SK-N-MC (cell line): Measurements from ENCODE around the gene GPM6B.
A peak's percentile ranks its signal among the peaks of the same experiment; 100 is the strongest.

Experiments used
- DNase-seq: peaks from one replicate; pipeline ENCODE4 v3.0.0-alpha.2; 2011; ENCODE audit warnings: low read depth, low spot score
- H3K27ac ChIP-seq: fragments of 200-600 bp; sonication (generic); 2 replicates; pipeline ENCODE4 v1.5.1; 2016; ENCODE audit warnings: mixed run types
- H3K36me3 ChIP-seq: fragments of 200-600 bp; sonication (generic); 2 replicates; pipeline ENCODE4 v1.6.1; 2017; ENCODE audit warnings: antibody characterized with exemption, low read length, mixed read lengths; ENCODE audit not compliant: insufficient read depth
- H3K4me3 ChIP-seq: fragments of 200-600 bp; sonication (generic); 2 replicates; pipeline ENCODE4 v1.5.1; 2016
- H3K9ac ChIP-seq: fragments of 200-600 bp; sonication (generic); 2 replicates; pipeline ENCODE4 v1.8.0; 2017; ENCODE audit warnings: mixed run types, mixed read lengths; ENCODE audit not compliant: insufficient read length
- H3K9me3 ChIP-seq: fragments of 200-600 bp; sonication (generic); 2 replicates; pipeline ENCODE4 v1.6.1; 2017; ENCODE audit warnings: low read depth, mild to moderate bottlenecking, antibody characterized with exemption, low read length, moderate library complexity, mixed read lengths
- EZH2 ChIP-seq: fragments of 200-600 bp; sonication (generic); IDR thresholded peaks from one replicate; pipeline ENCODE4 v1.6.1; 2017; ENCODE audit warnings: antibody characterized with exemption
- FOXP2 ChIP-seq: optimal IDR thresholded peaks from 2 replicates; pipeline ENCODE3; 2011; ENCODE audit warnings: mild to moderate bottlenecking, moderate library complexity; ENCODE audit not compliant: insufficient read depth; ENCODE audit errors: extremely low read length, control extremely low read depth
- POLR2AphosphoS5 ChIP-seq: IDR thresholded peaks from 2 replicates; pipeline ENCODE4 v1.6.1; 2012; ENCODE audit warnings: mild to moderate bottlenecking, low read depth, low read length, borderline replicate concordance

The GPM6B gene

GRCh38 chrX:13852001-13852695 lies 35.3 kb upstream of the GPM6B start:
- no peak for TF ChIP-seq EZH2
- TF ChIP-seq FOXP2: no peak
- no peak for TF ChIP-seq POLR2AphosphoS5
- Histone ChIP-seq H3K9me3 (no peaks in the 10 kb centered on the region), H3K9ac (no peak overlapping the region), H3K4me3 (no peak overlapping the region), H3K36me3 (no peaks in the 10 kb centered on the region), H3K27ac (no peak overlapping the region)
- DNase-seq: no peak

- H3K9me3 ChIP-seq: no peaks in the 10 kb centered on the region
- TF ChIP-seq POLR2AphosphoS5 (no peak), EZH2 (no peak), FOXP2 (no peak)
- H3K27ac ChIP-seq: no peak overlapping the region
- no peak overlapping the region for H3K9ac ChIP-seq
- no peak for DNase-seq
- no peaks in the 10 kb centered on the region for H3K36me3 ChIP-seq
- H3K4me3 ChIP-seq: no peak overlapping the region
These were observed 29.0 kb upstream of the GPM6B start for GRCh38 chrX:13845721-13846378.

GRCh38 chrX:13843150-13843721 lies 26.3 kb upstream of the GPM6B start:
- H3K27ac ChIP-seq: no peak overlapping the region
- no peaks in the 10 kb centered on the region for H3K36me3 ChIP-seq
- H3K4me3 ChIP-seq: no peak overlapping the region
- H3K9me3 ChIP-seq: no peaks in the 10 kb centered on the region
- DNase-seq: no peak
- no peak overlapping the region for H3K9ac ChIP-seq
- no peak for TF ChIP-seq FOXP2
- TF ChIP-seq POLR2AphosphoS5: no peak
- no peak for TF ChIP-seq EZH2

GRCh38 chrX:13840121-13840520 lies 23.2 kb upstream of the GPM6B start:
- Histone ChIP-seq H3K4me3 (no peak overlapping the region), H3K36me3 (no peaks in the 10 kb centered on the region), H3K27ac (no peak overlapping the region), H3K9me3 (no peaks in the 10 kb centered on the region), H3K9ac (no peak overlapping the region)
- DNase-seq: no peak
- TF ChIP-seq POLR2AphosphoS5 (no peak), FOXP2 (no peak), EZH2 (no peak)

- peak overlapping the region; percentile 26; the same call in 1 of the 2 replicates for H3K4me3 ChIP-seq
These were observed 20.4 kb upstream of the GPM6B start for GRCh38 chrX:13837290-13837745.

GRCh38 chrX:13836575-13836974 lies 19.7 kb upstream of the GPM6B start:
- TF ChIP-seq POLR2AphosphoS5 (no peak), FOXP2 (no peak), EZH2 (no peak)
- no peak overlapping the region for H3K27ac ChIP-seq
- no peak for DNase-seq
- H3K36me3 ChIP-seq: no peaks in the 10 kb centered on the region
- H3K4me3 ChIP-seq: no peak overlapping the region
- H3K9ac ChIP-seq: no peak overlapping the region
- no peaks in the 10 kb centered on the region for H3K9me3 ChIP-seq

More at GRCh38 chrX:13837290-13837745, 20.4 kb upstream of the GPM6B start:
- no peaks in the 10 kb centered on the region for H3K9me3 ChIP-seq
- TF ChIP-seq POLR2AphosphoS5 (no peak), EZH2 (no peak), FOXP2 (no peak)
- no peaks in the 10 kb centered on the region for H3K36me3 ChIP-seq
- DNase-seq: no peak
- H3K9ac ChIP-seq: no peak overlapping the region
- H3K27ac ChIP-seq: no peak overlapping the region

- H3K4me3 ChIP-seq: no peak overlapping the region
- H3K9ac ChIP-seq: no peak overlapping the region
- no peak for DNase-seq
- no peaks in the 10 kb centered on the region for H3K36me3 ChIP-seq
- TF ChIP-seq POLR2AphosphoS5: no peak
- no peak for TF ChIP-seq EZH2
- no peak for TF ChIP-seq FOXP2
- no peaks in the 10 kb centered on the region for H3K9me3 ChIP-seq
- no peak overlapping the region for H3K27ac ChIP-seq
These were observed 18.9 kb upstream of the GPM6B start for GRCh38 chrX:13835825-13836224.

GRCh38 chrX:13834355-13834754 lies 17.5 kb upstream of the GPM6B start:
- Histone ChIP-seq H3K4me3 (no peak overlapping the region), H3K9me3 (no peaks in the 10 kb centered on the region), H3K36me3 (no peaks in the 10 kb centered on the region), H3K27ac (no peak overlapping the region), H3K9ac (no peak overlapping the region)
- no peak for DNase-seq
- TF ChIP-seq POLR2AphosphoS5 (no peak), FOXP2 (no peak), EZH2 (no peak)
